Peyer's patch (tissue), 4 donors: ENCODE results near the gene FKTN. TPM values are rescaled to one million over a fixed set of nuclear protein-coding genes. Genes with fewer than 3 reads are reported as not detected.
"Not testable (repeated sequence)": the region's sequence is repeated elsewhere in the genome, so short reads cannot be mapped to it uniquely, and the experiment has no call there.

Source experiments
- DNase-seq, 3 donors: peaks; one replicate each; pipeline ENCODE4 v3.0.0-alpha.2; 2017 to 2019
- H3K27ac ChIP-seq, 4 donors: fragments of 200-600 bp; sonication (generic); one replicate each; pipeline ENCODE4 v1.5.1; 2016 to 2019
- H3K27me3 ChIP-seq, 2 donors: fragments of 200-600 bp; sonication (generic); one replicate each; pipeline ENCODE4 v1.5.1; 2019
- H3K36me3 ChIP-seq, 3 donors: fragments of 200-600 bp; sonication (generic); one replicate each; pipeline ENCODE4 v1.5.1; 2016 to 2019
- H3K4me1 ChIP-seq, 4 donors: fragments of 200-600 bp; sonication (generic); one replicate each; pipeline ENCODE4 v1.5.1; 2016 to 2019
- H3K4me3 ChIP-seq, 4 donors: fragments of 200-600 bp; sonication (generic); 1 replicate in 3 of 4; 2 replicates in 1 of 4; pipeline ENCODE4 v1.5.1; 2016 to 2019; ENCODE audit warnings: mild to moderate bottlenecking in 1 of 4
- H3K9me3 ChIP-seq, 4 donors: fragments of 200-600 bp; sonication (generic); one replicate each; pipeline ENCODE4 v1.5.1; 2016 to 2019; ENCODE audit warnings: mild to moderate bottlenecking in 1 of 4
- POLR2A ChIP-seq, 2 donors: fragments of 450-650 bp; IDR thresholded peaks; one replicate each; pipeline ENCODE4 v1.5.1; 2017; ENCODE audit warnings: antibody characterized with exemption in 2 of 2, mild to moderate bottlenecking in 2 of 2, moderate library complexity in 2 of 2
- total RNA-seq, 4 donors: library from RNA; depleted of rRNA; stranded (reverse); fragments of >200 nt; gene quantifications; one replicate each; pipeline ENCODE4 v1.1.0, GENCODE V29; 2016
- TF ChIP-seq, protein P1 (sequence below), 6 experiments: fragments of 450-650 bp in 4 of 6; fragments of 200-600 bp in 2 of 6; sonication (generic) in 1 of 6; IDR thresholded peaks; one replicate each; pipeline ENCODE4 v1.5.1; 2017 to 2019; ENCODE audit warnings: antibody characterized with exemption in 6 of 6, mild to moderate bottlenecking in 3 of 6, moderate library complexity in 1 of 6

FKTN gene
- total RNA-seq, 4 donors from 2014 or later, result 5.0 to 22.1 (median 8.4) TPM

DNA sequence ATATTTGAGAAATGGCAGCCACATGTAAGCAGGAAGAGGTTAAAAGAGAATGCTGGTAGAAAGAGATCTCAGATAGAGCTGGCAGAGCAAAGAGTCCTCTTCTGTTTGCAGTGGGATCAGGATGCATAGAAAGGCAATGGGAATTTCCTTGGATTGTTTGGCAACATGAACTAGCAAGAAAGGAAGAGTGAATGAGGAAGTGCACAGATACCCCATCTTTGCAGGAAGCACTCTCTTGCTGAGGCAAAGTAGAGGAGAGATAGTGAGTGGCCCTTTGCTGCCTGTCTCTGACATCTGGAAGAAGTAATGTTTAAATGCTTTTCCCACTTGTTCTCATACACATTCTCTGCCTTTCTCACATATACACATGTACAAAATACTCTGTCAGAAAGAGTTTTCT is 14.5 kb downstream of the FKTN start:
- H3K27ac ChIP-seq, result no peak overlapping the region
- H3K36me3 ChIP-seq, result peaks cover 0 to 13% (median 0%) of the 10 kb centered on the region in 3 donors
- TF ChIP-seq, protein P1, sequence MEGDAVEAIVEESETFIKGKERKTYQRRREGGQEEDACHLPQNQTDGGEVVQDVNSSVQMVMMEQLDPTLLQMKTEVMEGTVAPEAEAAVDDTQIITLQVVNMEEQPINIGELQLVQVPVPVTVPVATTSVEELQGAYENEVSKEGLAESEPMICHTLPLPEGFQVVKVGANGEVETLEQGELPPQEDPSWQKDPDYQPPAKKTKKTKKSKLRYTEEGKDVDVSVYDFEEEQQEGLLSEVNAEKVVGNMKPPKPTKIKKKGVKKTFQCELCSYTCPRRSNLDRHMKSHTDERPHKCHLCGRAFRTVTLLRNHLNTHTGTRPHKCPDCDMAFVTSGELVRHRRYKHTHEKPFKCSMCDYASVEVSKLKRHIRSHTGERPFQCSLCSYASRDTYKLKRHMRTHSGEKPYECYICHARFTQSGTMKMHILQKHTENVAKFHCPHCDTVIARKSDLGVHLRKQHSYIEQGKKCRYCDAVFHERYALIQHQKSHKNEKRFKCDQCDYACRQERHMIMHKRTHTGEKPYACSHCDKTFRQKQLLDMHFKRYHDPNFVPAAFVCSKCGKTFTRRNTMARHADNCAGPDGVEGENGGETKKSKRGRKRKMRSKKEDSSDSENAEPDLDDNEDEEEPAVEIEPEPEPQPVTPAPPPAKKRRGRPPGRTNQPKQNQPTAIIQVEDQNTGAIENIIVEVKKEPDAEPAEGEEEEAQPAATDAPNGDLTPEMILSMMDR (IDR thresholded peaks at IDR 0.05), result no peak
- TF ChIP-seq POLR2A (IDR thresholded peaks at IDR 0.05), result no peak
- no peaks in the 10 kb centered on the region for H3K27me3 ChIP-seq
- DNase-seq, result no peak
- H3K4me3 ChIP-seq, result no peak overlapping the region
- no peaks in the 10 kb centered on the region for H3K4me1 ChIP-seq
- peaks cover 0 to 10% (median 0%) of the 10 kb centered on the region in 4 donors for H3K9me3 ChIP-seq

DNA sequence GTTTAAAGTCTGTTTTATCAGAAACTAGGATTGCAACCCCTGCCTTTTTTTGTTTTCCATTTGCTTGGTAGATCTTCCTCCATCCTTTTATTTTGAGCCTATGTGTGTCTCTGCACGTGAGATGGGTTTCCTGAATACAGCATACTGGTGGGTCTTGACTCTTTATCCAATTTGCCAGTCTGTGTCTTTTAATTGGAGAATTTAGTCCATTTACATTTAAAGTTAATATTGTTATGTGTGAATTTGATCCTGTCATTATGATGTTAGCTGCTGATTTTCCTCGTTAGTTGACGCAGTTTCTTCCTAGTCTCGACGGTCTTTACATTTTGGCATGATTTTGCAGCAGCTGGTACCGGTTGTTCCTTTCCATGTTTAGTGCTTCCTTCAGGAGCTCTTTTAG is 22.0 kb downstream of the FKTN start:
- not testable (repeated sequence) for H3K4me3 ChIP-seq, DNase-seq, H3K27ac ChIP-seq

DNA sequence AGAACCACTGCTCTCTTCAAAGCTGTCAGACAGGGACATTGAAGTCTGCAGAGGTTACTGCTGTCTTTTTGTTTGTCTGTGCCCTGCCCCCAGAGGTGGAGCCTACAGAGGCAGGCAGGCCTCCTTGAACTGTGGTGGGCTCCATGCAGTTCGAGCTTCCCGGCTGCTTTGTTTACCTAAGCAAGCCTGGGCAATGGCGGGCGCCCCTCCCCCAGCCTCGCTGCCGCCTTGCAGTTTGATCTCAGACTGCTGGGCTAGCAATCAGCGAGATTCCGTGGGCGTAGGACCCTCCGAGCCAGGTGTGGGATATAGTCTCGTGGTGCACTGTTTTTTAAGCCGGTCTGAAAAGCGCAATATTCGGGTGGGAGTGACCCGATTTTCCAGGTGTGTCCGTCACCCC is 23.6 kb downstream of the FKTN start:
- DNase-seq, H3K4me3 ChIP-seq, H3K36me3 ChIP-seq, H3K4me1 ChIP-seq, H3K9me3 ChIP-seq, H3K27me3 ChIP-seq, H3K27ac ChIP-seq: not testable (repeated sequence)

More for the DNA sequence above, 22.0 kb downstream of the FKTN start:
- not testable (repeated sequence) for H3K27me3 ChIP-seq, H3K4me1 ChIP-seq, H3K9me3 ChIP-seq
- peaks cover 0 to 13% (median 0%) of the 10 kb centered on the region in 3 donors for H3K36me3 ChIP-seq

DNA sequence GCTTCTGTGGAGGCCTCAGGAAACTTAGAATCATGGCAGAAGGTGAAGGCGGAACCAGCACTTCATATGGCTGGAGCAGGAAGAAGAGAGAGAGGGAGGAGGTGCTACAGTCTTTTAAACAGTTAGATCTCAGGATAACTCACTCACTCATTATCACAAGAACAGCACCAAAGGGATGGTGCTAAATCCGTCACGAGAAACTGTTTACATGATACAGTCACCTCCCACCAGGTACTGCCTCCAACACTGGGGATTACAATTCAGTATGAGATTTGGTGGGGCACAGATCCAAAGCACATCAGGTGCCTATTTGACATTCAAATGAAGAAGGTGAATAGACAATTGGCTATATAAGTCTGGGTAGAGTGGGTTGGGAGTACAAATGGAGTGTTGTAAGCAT is 35.2 kb downstream of the FKTN start:
- TF ChIP-seq, protein P1 (IDR thresholded peaks at IDR 0.05), result no peak
- TF ChIP-seq POLR2A (IDR thresholded peaks at IDR 0.05), result no peak
- Histone ChIP-seq H3K27me3 (no peaks in the 10 kb centered on the region), H3K4me1 (no peaks in the 10 kb centered on the region), H3K27ac (no peak overlapping the region), H3K36me3 (no peaks in the 10 kb centered on the region), H3K4me3 (no peak overlapping the region), H3K9me3 (peaks cover 0 to 14% (median 2%) of the 10 kb centered on the region in 4 donors)
- DNase-seq, result no peak

DNA sequence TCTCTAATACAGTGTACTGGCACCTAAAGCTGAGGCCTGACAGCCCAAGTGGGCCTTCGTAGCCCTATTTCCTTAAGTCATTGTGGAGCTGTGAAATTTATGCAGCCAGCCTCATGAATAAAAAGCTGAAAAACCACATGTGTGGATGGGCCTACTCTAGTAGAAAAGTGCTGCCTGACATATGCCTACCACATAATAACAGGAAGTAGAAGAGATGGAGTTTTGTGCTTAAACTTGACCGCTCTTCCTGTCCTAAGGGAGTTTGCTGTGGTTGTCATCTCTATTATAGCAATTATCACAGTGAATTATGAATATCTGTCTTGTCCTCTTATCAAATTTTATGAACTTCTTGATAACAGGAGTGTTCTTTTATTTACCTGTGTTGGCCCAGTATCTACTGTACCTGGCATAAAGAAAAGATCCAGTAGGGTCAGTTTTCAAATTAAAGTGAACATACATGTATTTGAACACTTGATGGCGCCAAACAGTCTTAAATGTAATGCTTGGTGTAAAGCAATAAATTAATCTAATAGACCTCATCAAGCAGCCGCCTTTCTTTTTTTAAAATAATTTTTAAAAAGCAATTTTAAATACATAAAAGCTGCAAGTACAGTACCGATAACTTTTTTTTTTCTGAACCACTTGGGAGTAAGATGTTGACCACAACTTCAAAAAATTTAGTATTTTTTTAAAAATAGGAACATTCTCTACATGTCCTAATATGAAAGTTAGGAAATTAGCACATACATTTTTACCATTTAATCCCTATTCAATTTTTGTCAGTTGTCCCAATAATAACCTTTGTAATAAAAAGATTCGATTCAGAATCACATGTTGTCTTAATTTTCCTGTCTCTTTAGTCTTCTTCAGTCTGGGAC is 51.0 kb downstream of the FKTN start:
- Histone ChIP-seq H3K36me3 (peaks cover 0 to 7% (median 0%) of the 10 kb centered on the region in 3 donors), H3K4me1 (no peaks in the 10 kb centered on the region), H3K27me3 (no peaks in the 10 kb centered on the region), H3K27ac (no peak overlapping the region), H3K4me3 (no peak overlapping the region), H3K9me3 (no peaks in the 10 kb centered on the region)
- TF ChIP-seq, protein P1 (IDR thresholded peaks at IDR 0.05), result peak in 5 of 6 experiments; percentile 24 to 82 (median 71)
- no peak for TF ChIP-seq POLR2A (IDR thresholded peaks at IDR 0.05)
- no peak for DNase-seq

DNA sequence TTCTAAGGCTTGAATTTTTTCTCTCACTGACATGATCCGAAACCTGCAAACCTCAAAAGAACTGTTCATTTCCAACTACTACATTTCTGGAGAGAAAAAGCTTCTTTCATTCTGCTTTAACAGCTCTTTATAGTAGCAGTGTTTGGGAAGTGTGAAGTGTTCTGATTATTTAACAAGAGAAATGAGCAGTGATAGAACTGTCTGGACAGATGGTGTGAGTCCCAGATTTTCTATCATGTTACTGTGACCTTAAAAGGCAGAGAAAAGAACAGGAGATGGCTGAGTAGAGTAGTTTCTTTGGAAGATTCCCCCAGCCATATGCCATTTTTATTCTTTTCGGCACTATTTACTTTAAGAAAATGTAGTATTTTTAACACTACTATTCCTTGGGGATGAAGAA is 63.1 kb downstream of the FKTN start:
- Histone ChIP-seq H3K36me3 (no peaks in the 10 kb centered on the region), H3K4me1 (no peaks in the 10 kb centered on the region), H3K27ac (no peak overlapping the region), H3K27me3 (no peaks in the 10 kb centered on the region), H3K4me3 (no peak overlapping the region), H3K9me3 (no peaks in the 10 kb centered on the region)
- TF ChIP-seq, protein P1 (IDR thresholded peaks at IDR 0.05), result no peak
- TF ChIP-seq POLR2A (IDR thresholded peaks at IDR 0.05), result no peak
- no peak for DNase-seq
